Measurements from ENCODE around the gene LAYN.

GRCh38 chr11:111522426-111522825 is 18.1 kb upstream of the LAYN start:
- TF ChIP-seq CTCF (IDR thresholded peaks at IDR 0.05) (no peak), POLR2AphosphoS5 (IDR thresholded peaks at IDR 0.05) (no peak), POLR2A (IDR thresholded peaks at IDR 0.05; ENCODE audit: low read depth) (no peak), EP300 (IDR thresholded peaks at IDR 0.05) (no peak)

Measured in esophagus muscularis mucosa (tissue), 4 donors.